CD4-positive, CD25-positive, alpha-beta regulatory T cell (primary cell): ENCODE measurements around the gene CAPN5. TPM values are rescaled to one million over a fixed set of nuclear protein-coding genes. Genes with fewer than 3 reads are reported as not detected.
A peak's percentile ranks its signal among the peaks of the same experiment; 100 is the strongest.

Source experiments
- ATAC-seq, 2 donors: fragments of 150-1000 bp; cut with Tn5 transposase; one replicate each; pipeline ENCODE4 v1.10.0; 2021; ENCODE audit warnings: low read depth in 2 of 2, moderate number of reproducible peaks in 2 of 2, moderate library complexity in 1 of 2
- DNase-seq, 3 donors: peaks; one replicate each; pipeline versions ENCODE4 v3.0.0 to v3.0.0-alpha.2; 2012 to 2022; ENCODE audit warnings: mixed read lengths in 1 of 3
- H3K27ac ChIP-seq: one replicate; pipeline ENCODE4 v1.7.0; 2013; ENCODE audit warnings: mild to moderate bottlenecking, low read length; ENCODE audit not compliant: insufficient read depth, poor library complexity, severe bottlenecking
- H3K27me3 ChIP-seq: one replicate; pipeline ENCODE4 v1.7.0; 2013; ENCODE audit warnings: low read length; ENCODE audit not compliant: control insufficient read depth, insufficient read depth
- H3K36me3 ChIP-seq: one replicate; pipeline ENCODE4 v1.7.0; 2013; ENCODE audit warnings: mild to moderate bottlenecking, low read length, moderate library complexity; ENCODE audit not compliant: control insufficient read depth, insufficient read depth
- H3K4me1 ChIP-seq: 2 replicates; pipeline ENCODE4 v1.7.0; 2013; ENCODE audit warnings: mild to moderate bottlenecking, low read length; ENCODE audit not compliant: insufficient read depth, control insufficient read depth, poor library complexity, severe bottlenecking
- H3K4me3 ChIP-seq: one replicate; pipeline ENCODE4 v1.7.0; 2013; ENCODE audit warnings: low read depth, mild to moderate bottlenecking, low read length, moderate library complexity
- H3K9me3 ChIP-seq, 2 experiments: 1 replicate in 1 of 2; 2 replicates in 1 of 2; pipeline ENCODE4 v1.7.0; 2013; ENCODE audit warnings: low read length in 2 of 2, mild to moderate bottlenecking in 1 of 2, moderate library complexity in 1 of 2; ENCODE audit not compliant: control insufficient read depth in 2 of 2
- H3K27ac Mint-ChIP-seq, 3 donors: one replicate each; pipeline ENCODE4 v1.8.0; 2020 to 2022; ENCODE audit warnings: mild to moderate bottlenecking in 3 of 3, mixed read lengths in 3 of 3, moderate library complexity in 2 of 3
- H3K27me3 Mint-ChIP-seq: one replicate; pipeline ENCODE4 v1.8.0; 2022; ENCODE audit warnings: mild to moderate bottlenecking, mixed read lengths
- H3K36me3 Mint-ChIP-seq: one replicate; pipeline ENCODE4 v1.8.0; 2020; ENCODE audit warnings: mixed read lengths
- H3K4me1 Mint-ChIP-seq, 4 donors: one replicate each; pipeline ENCODE4 v1.8.0; 2020 to 2022; ENCODE audit warnings: mixed read lengths in 4 of 4, mild to moderate bottlenecking in 1 of 4
- H3K4me3 Mint-ChIP-seq, 4 donors: one replicate each; pipeline ENCODE4 v1.8.0; 2020 to 2022; ENCODE audit warnings: mild to moderate bottlenecking in 4 of 4, mixed read lengths in 4 of 4, moderate library complexity in 3 of 4
- H3K9me3 Mint-ChIP-seq, 7 donors: one replicate each; pipeline ENCODE4 v1.8.0; 2020 to 2022; ENCODE audit warnings: mixed read lengths in 7 of 7, mild to moderate bottlenecking in 3 of 7, moderate library complexity in 2 of 7
- polyA plus RNA-seq, 4 donors: library from polyadenylated mRNA; unstranded; fragments of 300-500 nt; fragmentation: Illumina TruSeq; gene quantifications; one replicate each; pipeline ENCODE4 v1.2.3, GENCODE V29; 2021
- total RNA-seq: library from RNA; stranded (reverse); gene quantifications from one replicate; pipeline ENCODE4 v1.2.3, GENCODE V29; 2022

The CAPN5 gene
- total and polyA plus RNA-seq, 5 donors from 2014 or later = 0.74 to 2.8 (median 1.2) TPM

DNA sequence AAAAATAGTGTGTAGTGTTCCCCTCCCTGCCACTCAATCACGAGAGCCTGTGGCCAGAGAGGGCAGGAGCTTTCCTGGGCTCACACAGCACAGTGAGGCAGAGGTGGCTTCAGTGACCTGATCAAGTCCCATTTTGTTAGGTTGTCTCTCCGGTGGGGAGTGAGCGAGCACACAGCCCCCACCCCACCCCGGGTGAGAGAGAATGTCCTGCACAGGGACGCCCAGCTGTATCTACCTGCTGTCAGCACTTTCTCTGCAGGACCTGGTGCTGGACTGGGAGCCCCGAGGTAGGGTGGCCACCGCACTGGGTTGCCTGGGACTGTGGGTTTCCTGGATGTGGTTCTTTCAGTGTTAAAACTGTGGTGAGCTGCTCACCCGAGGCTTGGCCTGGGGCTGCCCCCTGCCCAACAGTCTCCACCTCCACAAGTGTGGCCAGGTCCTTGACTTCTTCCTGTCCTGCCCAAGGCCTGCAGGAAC lies 6.1 kb downstream of the CAPN5 start:
- Mint-ChIP-seq H3K36me3 (peaks cover 5% of the 10 kb centered on the region), H3K4me3 (peak overlapping the region in 1 of 4 donors; percentile 47), H3K9me3 (no peaks in the 10 kb centered on the region), H3K27ac (no peak overlapping the region), H3K4me1 (peaks cover 0 to 12% (median 5%) of the 10 kb centered on the region in 4 donors), H3K27me3 (peaks cover 11% of the 10 kb centered on the region)
- Histone ChIP-seq H3K4me3 (no peak overlapping the region), H3K27ac (no peak overlapping the region), H3K36me3 (no peaks in the 10 kb centered on the region), H3K9me3 (no peaks in the 10 kb centered on the region), H3K27me3 (no peaks in the 10 kb centered on the region), H3K4me1 (peaks cover under 1% of the 10 kb centered on the region)
- ATAC-seq = no peak
- DNase-seq = no peak

DNA sequence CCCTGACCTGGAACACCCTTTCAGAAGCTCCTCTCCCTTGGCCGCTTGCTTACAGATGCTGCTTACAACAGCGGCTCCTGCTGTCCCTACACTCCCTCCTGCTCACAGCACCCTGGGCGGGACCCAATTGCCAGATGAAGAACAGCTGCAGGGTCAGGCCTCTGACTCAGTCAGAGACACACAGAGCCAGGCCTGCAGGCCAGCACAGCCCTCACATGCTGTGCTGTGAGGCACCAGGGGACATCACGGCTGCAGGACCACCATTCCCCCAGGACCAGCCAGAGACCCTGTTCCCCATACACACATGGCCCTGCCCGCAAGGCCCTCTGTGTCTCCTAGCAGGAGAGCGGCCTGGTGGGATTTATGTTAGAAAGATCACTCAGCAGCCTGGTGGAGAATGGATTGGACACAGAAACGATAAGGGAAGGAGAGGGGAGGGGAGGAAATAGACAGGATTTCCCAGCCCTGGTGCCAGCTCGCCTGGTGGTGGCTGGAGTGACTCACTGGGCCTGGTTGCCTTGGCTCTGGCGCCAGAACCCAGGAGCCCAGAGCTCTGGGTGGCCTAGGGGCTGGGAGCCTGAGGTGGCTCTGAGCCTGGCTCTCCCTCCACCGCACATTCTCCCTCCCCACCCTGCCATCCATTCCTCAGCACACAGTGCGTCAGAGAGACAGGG lies 6.7 kb downstream of the CAPN5 start:
- no peak overlapping the region for H3K27ac ChIP-seq
- no peak for DNase-seq

DNA sequence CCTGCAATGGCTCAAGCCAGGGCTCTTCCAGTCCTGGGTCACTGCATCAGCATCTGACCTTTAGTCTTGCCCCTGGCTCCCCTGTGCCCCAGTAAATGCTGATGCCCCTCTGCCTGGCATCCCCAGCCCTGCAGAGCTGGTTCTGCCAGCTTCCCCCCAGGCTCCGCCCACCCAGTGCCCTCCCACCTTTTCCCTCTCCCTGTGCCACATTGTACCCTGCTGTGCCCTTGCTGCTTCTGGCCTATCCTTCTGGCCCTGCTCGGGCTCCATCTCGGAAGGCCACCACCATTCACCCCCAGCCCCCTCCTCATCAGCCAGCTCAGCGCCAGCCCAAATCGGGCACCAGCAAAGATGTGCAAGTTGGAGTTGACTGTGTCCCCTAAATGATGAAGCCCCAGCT lies 7.4 kb downstream of the CAPN5 start:
- Histone ChIP-seq H3K4me3 (no peak overlapping the region), H3K36me3 (no peaks in the 10 kb centered on the region), H3K27me3 (no peaks in the 10 kb centered on the region), H3K9me3 (no peaks in the 10 kb centered on the region), H3K4me1 (no peaks in the 10 kb centered on the region), H3K27ac (no peak overlapping the region)
- DNase-seq (no peak), ATAC-seq (no peak)
- Mint-ChIP-seq H3K36me3 (peaks cover 5% of the 10 kb centered on the region), H3K27ac (no peak overlapping the region), H3K27me3 (peaks cover 11% of the 10 kb centered on the region), H3K9me3 (peaks cover 0 to 3% (median 0%) of the 10 kb centered on the region in 7 donors), H3K4me3 (peak overlapping the region in 1 of 4 donors; percentile 49), H3K4me1 (peaks cover 0 to 10% (median 5%) of the 10 kb centered on the region in 4 donors)

More for the DNA sequence above, 6.7 kb downstream of the CAPN5 start:
- H3K4me1 Mint-ChIP-seq = peaks cover 0 to 10% (median 5%) of the 10 kb centered on the region in 4 donors
- H3K9me3 Mint-ChIP-seq = no peaks in the 10 kb centered on the region
- no peaks in the 10 kb centered on the region for H3K4me1 ChIP-seq
- no peaks in the 10 kb centered on the region for H3K27me3 ChIP-seq
- peaks cover 11% of the 10 kb centered on the region for H3K27me3 Mint-ChIP-seq
- no peaks in the 10 kb centered on the region for H3K9me3 ChIP-seq
- H3K4me3 Mint-ChIP-seq = no peak overlapping the region
- H3K4me3 ChIP-seq = no peak overlapping the region
- no peak overlapping the region for H3K27ac Mint-ChIP-seq
- ATAC-seq = no peak
- H3K36me3 ChIP-seq = no peaks in the 10 kb centered on the region
- H3K36me3 Mint-ChIP-seq = peaks cover 5% of the 10 kb centered on the region

GRCh38 chr11:77074626-77075221 lies 8.0 kb downstream of the CAPN5 start:
- H3K9me3 Mint-ChIP-seq = peaks cover 0 to 3% (median 0%) of the 10 kb centered on the region in 7 donors
- H3K4me1 Mint-ChIP-seq = peaks cover 0 to 10% (median 5%) of the 10 kb centered on the region in 4 donors
- no peaks in the 10 kb centered on the region for H3K9me3 ChIP-seq
- no peaks in the 10 kb centered on the region for H3K36me3 ChIP-seq
- H3K4me1 ChIP-seq = no peaks in the 10 kb centered on the region
- DNase-seq (no peak), ATAC-seq (no peak)
- peaks cover 5% of the 10 kb centered on the region for H3K36me3 Mint-ChIP-seq
- H3K27ac Mint-ChIP-seq = no peak overlapping the region
- no peaks in the 10 kb centered on the region for H3K27me3 ChIP-seq
- peak overlapping the region in 1 of 4 donors; percentile 49 for H3K4me3 Mint-ChIP-seq
- no peak overlapping the region for H3K4me3 ChIP-seq
- no peak overlapping the region for H3K27ac ChIP-seq
- peaks cover 11% of the 10 kb centered on the region for H3K27me3 Mint-ChIP-seq

- no peaks in the 10 kb centered on the region for H3K27me3 ChIP-seq
- no peak overlapping the region for H3K27ac Mint-ChIP-seq
- peaks cover 0 to 10% (median 5%) of the 10 kb centered on the region in 4 donors for H3K4me1 Mint-ChIP-seq
- H3K4me3 Mint-ChIP-seq = no peak overlapping the region
- no peaks in the 10 kb centered on the region for H3K36me3 ChIP-seq
- no peaks in the 10 kb centered on the region for H3K4me1 ChIP-seq
- ATAC-seq (no peak), DNase-seq (no peak)
- no peak overlapping the region for H3K27ac ChIP-seq
- peaks cover 0 to 3% (median 0%) of the 10 kb centered on the region in 7 donors for H3K9me3 Mint-ChIP-seq
- H3K36me3 Mint-ChIP-seq = peaks cover 5% of the 10 kb centered on the region
- H3K4me3 ChIP-seq = no peak overlapping the region
- H3K9me3 ChIP-seq = no peaks in the 10 kb centered on the region
- H3K27me3 Mint-ChIP-seq = peaks cover 11% of the 10 kb centered on the region
These were observed 8.7 kb downstream of the CAPN5 start for GRCh38 chr11:77075425-77075905.

GRCh38 chr11:77079666-77080065 lies 12.9 kb downstream of the CAPN5 start:
- DNase-seq (no peak), ATAC-seq (no peak)
- H3K36me3 Mint-ChIP-seq = no peaks in the 10 kb centered on the region
- H3K4me1 Mint-ChIP-seq = peaks cover 0 to 24% (median 8%) of the 10 kb centered on the region in 4 donors
- peaks cover 18% of the 10 kb centered on the region for H3K4me1 ChIP-seq
- no peak overlapping the region for H3K4me3 Mint-ChIP-seq
- H3K9me3 ChIP-seq = no peaks in the 10 kb centered on the region
- H3K36me3 ChIP-seq = no peaks in the 10 kb centered on the region
- no peak overlapping the region for H3K27ac ChIP-seq
- H3K9me3 Mint-ChIP-seq = peaks cover 0 to 3% (median 0%) of the 10 kb centered on the region in 7 donors
- no peaks in the 10 kb centered on the region for H3K27me3 ChIP-seq
- H3K4me3 ChIP-seq = no peak overlapping the region
- H3K27ac Mint-ChIP-seq = no peak overlapping the region
- H3K27me3 Mint-ChIP-seq = peaks cover 6% of the 10 kb centered on the region

- no peaks in the 10 kb centered on the region for H3K27me3 ChIP-seq
- Mint-ChIP-seq H3K4me1 (peaks cover 0 to 24% (median 8%) of the 10 kb centered on the region in 4 donors), H3K27ac (no peak overlapping the region), H3K36me3 (no peaks in the 10 kb centered on the region), H3K27me3 (peaks cover 6% of the 10 kb centered on the region), H3K4me3 (no peak overlapping the region), H3K9me3 (peaks cover 0 to 3% (median 0%) of the 10 kb centered on the region in 7 donors)
- no peak overlapping the region for H3K4me3 ChIP-seq
- no peak for DNase-seq
- no peaks in the 10 kb centered on the region for H3K36me3 ChIP-seq
- H3K9me3 ChIP-seq = no peaks in the 10 kb centered on the region
- H3K27ac ChIP-seq = no peak overlapping the region
- no peak for ATAC-seq
- peaks cover 18% of the 10 kb centered on the region for H3K4me1 ChIP-seq
These were observed 14.0 kb downstream of the CAPN5 start for GRCh38 chr11:77080643-77081210.
